Suppressor macrophage treated with lipopolysaccharide for 4 hours (primary cell): ENCODE data around the gene CCSER2.
A peak's percentile ranks its signal among the peaks of the same experiment; 100 is the strongest.
"Not testable (repeated sequence)": the region's sequence is repeated elsewhere in the genome, so short reads cannot be mapped to it uniquely, and the experiment has no call there.

ENCODE experiments used
- DNase-seq: peaks from one replicate; pipeline ENCODE4 v3.0.0-alpha.2; 2020

The CCSER2 gene

DNA sequence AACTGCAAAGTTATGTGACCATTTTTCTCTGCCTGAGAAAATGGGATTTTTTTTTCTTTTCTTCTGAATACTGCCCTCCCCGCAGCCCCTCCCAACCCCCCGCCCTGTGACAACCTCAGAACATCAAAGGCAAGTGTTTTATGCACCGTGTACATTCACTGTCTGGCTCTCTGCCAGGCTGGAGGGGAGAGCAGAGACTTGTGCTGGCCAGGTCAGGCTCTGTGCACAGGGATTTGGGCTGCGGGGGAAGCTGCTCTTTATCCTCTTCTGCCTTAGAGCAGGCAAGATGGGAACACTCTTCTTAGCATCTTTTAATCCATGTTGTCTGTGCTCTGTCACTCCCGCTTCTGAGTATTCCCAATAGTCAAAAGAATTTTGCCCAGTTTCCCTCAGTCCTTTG is 195.1 kb downstream of the CCSER2 start:
- no peak for DNase-seq

DNA sequence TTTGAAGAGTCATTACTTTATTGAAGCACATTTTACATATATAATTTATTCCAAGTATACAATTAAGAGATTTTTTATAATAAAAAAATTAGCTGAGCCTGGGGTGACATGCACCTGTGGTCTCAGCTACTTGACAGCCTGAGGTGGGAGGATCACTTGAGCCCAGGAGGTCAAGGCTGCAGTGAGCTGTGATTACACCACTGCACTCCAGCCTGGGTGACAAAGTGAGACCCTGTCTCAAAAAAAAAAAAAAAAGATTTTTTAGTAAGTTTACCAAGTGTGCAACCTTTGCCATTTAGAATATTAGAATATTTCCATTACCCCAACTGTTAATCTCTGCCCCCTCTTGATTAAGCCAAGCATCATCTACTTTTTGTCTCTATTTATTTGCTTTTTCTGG is 196.0 kb downstream of the CCSER2 start:
- DNase-seq = no peak

DNA sequence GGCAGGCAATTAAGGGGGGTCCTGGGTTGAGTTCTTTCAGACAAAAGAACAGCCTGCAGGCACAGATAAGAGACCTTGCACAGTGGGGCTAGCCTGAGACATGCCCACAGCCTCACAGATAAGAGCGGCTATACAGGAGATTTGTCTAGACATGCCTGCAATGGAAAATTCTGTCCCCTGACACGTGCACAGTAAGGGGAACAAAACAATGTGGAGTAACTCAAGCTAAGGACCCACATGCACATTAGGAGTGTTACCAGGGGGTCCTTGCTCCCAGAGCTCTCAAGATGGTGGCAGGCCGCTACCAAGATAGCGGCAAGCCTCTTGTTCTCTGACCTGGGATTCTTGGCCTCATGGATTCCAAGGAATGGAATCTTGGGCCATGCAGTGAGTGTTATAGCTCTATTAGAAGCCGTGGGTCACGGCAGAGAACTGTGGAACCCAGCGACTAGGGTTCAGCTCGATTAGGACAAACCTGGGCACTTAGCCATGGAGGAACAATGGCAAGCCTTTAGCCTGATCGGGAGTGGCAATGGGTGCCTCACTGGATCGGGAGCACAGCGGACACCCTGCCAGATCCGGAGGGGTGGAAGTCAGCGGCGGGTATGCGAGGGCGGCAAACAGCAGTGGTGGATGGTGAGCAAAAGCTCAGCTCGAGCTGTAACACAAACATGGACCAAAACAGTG is 196.9 kb downstream of the CCSER2 start:
- DNase-seq = no peak

DNA sequence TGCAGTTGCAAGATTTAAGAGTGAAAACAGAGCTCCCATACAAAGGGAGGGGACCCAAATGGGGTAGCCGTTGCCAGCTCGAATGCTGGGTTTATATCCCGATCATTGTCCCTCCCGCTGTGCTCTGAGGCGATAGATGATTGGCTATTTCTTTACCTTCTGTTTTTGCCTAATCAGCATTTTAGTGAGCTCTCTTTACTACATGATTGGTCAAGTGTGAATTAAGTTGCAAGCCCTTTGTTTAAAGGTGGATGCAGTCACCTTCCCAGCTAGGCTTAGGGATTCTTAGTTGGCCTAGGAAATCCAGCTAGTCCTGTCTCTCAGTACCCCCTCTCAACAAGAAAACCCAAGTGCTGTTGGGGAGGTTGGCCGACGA is 197.4 kb downstream of the CCSER2 start:
- DNase-seq = not testable (repeated sequence)

DNA sequence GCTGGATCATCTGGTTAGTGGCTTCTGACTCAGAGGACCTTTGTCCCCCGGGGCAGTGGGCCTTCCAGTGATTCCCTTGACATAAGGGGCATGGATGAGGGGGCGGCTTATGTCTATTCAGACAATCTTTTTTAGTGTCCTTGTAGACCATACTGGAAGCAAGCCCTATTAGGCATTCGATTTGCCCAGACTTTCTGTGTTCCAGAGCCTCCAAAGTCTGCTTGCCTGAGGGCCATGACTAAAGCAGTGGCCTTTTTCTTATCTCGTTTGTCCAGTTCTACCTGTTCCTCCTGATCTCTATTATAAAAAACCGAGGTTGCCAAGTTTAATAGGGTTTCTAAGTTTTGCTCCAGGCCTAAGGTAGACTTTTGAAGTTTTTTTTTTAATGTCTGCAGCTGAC is 199.0 kb downstream of the CCSER2 start:
- DNase-seq = not testable (repeated sequence)

DNA sequence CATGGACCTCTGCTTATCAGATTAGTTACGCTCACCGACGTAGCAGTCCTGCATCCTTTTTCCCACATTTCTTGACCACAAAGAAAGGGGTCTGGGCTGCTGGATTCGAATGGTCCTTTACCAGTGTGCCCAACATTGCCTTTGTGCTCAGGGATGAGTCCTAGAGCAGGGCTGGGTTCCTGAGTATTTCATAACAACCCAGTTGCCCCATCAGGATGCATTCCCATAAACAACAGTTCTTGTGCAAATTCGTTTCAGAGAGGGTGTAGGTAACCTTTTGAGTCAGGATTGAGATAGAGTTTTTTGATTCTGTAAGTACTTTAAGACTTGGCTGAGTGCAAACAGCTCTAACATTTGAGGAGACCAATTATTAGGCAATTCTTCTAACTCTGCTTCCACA is 200.1 kb downstream of the CCSER2 start:
- not testable (repeated sequence) for DNase-seq

DNA sequence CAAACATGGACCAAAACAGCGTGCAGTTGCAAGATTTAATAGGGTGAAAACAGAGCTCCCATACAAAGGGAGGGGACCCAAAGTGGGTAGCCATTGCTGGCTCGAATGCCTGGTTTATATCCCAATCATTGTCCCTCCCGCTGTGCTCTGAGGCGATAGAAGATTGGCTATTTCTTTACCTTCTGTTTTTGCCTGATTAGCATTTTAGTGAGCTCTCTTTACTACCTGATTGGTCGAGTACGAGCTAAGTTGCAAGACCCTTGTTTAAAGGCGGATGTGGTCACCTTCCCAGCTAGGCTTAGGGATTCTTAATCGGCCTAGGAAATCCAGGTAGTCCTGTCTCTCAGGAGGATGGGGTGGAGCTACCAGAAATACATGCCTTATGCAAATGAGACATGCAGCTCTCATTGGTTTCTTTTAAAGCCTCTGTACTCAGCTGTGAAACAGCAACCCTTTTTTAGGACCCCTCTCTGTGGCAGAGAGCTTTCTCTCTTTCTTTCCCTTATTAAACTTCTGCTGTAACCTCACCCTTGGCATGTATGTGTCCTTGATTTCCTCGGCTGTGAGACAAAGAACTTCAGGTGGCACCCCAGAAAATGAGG is 202.4 kb downstream of the CCSER2 start:
- DNase-seq = no peak

DNA sequence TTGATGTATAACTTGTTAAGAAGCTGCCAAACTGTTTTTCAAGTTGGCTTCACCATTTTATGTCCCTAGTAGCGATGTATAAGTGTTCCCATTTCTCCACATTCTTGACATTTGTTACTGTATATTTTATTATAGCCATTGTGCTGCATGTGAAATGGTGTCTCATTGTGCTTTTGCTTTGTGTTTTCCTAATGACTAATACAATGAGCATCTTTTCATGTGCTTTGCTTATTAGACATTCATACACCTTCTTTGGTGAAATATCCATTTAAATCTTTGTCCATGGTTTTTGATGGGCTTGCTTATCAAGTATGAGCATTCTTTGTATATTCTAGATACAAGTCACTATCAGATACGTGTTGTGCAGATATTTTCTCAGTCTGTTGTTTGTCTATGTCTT is 203.0 kb downstream of the CCSER2 start:
- no peak for DNase-seq

DNA sequence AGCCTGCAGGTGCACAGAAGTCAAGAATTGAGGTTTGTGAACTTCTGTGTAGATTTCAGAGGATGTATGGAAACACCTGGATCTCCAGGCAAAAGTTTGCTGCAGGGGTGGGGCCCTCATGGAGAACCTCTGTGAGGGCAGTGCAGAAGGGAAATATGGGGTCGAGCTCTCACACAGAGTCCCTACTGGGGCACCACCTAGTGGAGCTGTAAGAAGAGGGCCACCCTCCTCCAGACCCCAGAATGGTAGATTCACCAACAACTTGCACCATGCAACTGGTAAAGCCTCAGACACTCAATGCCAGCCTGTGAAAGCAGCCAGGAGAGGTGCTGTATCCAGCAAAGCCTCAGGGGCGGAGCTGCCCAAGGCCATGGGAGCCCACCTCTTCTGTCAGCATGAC is 205.8 kb downstream of the CCSER2 start:
- DNase-seq = no peak

DNA sequence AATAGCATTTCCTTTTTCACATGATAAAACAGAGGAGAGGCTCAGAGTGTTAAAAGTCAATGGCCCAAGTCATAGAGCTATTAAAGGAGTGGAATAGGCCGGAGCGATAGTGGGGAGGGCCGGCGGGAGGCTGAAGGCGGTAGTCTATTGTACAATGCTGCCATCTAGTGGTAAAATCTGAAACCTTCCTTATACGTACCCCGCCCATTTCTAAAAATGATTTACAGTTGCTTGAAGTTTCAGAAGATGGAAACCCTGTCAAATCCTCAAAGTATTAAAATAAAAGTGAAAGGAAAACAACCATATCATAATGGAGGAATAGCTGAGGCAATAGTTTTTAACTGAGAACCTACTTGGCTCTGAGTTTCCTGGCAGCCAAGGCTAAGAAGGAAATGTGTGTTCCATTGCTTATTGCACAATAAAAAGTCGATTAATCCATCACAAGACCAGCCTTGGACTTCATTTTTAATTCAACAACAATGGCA is 209.1 kb downstream of the CCSER2 start:
- DNase-seq = peak; percentile 83

DNA sequence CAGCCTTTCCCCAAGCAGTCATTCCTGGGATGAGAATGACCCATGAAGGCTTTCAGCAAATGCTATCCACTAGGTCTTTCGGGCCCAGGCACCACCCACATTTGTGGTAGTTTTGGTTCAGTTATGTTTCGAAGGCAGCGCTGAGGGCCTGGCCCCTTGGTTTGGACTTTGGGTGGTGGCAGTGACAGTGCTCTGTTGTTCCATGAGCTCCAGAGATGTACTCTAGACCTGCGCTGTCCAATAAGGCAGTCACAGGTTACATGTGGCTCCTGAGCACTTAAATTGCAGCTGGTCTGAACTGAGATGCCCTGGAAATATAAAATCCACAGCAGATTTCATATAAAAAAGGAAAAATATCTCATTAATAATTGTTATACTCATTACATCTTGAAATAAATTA is 209.6 kb downstream of the CCSER2 start:
- no peak for DNase-seq

DNA sequence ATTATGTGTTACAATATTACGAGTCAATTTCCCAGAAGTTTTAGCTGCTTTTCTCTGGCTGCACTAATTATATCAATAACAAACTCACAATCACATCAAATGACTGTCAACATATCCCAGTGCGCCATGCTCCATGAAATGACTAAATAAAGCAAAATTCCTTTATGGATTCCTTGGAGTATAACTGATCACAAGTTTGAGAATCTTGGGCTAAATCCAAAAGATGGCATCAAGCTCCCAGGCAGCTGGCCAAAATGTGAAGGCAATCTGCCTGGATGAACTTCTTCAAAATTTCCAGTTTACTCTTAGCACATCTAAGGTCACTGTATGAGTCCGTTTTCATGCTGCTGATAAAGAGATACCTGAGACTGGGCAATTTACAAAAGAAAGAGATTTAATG is 210.8 kb downstream of the CCSER2 start:
- DNase-seq = no peak

DNA sequence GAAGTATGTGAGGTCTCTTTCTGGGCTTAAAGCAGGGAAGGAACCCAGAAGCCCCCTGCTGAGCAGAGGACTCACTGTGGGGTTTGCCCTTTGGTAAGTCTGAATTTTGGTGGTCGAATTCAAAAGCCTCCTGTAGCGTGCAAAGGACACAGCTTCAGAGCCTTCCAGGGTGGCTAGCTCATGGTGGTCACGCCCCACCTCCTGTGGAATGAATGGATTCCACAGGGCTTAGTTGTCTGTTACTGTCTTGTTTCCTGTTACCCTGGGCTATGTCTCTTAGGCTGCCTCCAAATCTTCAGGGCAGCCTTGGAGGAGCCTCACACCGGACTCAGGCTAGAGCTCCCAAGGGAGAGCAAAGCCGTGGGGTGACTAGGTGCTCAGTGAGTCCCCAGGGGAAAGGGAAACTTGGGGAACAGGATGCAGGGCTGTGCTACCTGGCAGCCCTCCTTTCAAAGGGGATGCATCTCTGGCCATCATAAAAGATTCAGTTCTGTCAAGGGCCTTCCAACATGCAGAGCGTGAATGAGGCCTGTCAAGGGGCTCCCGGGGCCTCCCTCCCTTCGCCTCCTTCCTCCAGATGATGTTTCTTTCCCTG is 211.7 kb downstream of the CCSER2 start:
- DNase-seq = no peak

DNA sequence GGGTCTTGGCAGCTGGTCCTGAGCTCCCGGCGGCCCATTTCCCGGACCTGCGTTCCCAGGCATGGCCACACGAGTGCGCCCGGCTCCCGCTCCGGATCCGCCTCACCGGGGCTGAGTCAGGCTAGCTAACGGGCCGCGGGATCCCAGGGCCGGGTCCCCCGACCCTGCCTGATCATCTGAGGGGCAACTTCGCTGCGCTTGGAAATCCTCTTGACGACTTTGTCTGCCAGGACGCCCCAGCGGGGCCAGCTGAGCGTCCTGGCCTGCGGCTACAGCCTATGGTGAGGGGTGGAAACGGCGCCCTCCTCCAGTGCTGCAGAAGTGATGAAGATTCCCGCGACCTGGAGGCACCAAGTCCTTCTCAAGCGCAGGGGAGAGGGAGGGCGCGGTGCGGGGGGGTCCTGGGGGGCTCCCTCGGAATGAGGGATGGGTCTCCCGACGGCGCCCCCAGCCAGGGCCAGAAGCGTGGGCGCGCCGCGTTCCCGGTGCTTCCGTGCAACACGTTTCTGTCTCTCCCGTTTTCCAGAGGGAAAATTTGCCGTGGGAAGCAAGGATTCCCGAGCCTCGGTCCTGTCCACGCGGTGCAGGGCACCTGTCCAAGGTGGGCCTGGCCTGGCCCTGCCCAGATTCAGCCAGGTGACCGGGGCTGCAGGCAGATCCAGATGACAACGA is 212.4 kb downstream of the CCSER2 start:
- DNase-seq = peak; percentile 65

DNA sequence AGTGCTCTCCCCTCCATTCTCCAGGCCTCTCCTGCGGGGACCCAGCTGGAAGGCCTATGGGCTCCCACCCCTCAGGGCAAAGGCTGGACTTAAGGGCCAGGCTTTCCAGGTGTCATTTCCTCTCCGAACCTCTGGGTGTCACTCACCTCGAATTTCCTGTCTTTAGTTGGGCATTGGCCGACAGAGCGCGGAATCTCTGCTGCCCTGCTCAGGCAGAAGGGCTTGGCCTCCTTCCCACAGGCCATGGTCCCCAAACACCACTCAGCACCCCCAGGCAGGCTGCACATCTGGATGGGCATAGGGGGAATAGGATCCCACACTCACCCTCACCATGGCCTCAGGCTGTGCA is 212.9 kb downstream of the CCSER2 start:
- no peak for DNase-seq

DNA sequence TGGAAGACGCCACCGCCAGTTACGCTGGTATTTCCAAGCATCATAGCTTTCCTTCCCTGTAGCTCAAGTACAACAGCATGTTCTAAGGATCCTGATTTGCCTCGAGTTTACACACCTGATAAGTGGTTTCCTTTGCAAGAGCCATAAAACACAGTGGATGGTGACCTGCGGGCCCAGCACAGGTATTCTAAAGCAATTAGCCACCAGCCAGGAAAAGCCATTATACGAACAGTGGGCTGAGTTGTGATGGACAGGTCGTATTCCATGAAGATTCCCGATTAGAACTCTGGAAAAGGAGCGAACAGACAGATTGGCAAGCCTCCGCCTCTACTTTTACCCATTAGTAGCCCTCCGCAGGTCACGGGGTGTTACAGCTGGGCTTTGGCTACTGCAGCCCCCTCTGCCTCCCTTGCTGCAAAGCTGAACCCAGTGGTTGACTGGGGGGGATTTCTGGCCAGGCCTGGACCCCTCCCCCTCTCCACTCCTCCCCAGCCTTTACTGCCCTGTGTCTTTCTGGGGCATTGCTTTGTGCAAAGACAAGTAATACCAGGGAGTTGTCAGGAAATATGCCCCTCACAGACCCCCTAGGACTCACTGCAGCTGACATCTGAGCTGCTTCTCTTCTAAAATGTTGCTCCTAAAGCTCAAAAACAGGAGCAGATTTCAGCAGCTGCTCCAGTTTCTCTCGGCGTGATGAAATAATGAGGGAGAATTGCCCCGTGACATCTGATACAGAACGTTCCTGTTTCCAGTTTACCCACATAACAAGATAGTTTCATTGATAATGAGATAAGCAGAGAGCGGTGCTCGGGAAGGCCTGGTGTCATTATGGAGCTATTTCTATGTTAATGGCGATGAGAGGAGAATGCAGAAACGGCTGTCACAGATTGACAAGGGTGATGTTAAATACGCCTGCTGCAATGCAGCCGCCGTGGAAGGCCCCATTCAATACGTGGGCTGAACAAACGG is 214.4 kb downstream of the CCSER2 start:
- DNase-seq = no peak

DNA sequence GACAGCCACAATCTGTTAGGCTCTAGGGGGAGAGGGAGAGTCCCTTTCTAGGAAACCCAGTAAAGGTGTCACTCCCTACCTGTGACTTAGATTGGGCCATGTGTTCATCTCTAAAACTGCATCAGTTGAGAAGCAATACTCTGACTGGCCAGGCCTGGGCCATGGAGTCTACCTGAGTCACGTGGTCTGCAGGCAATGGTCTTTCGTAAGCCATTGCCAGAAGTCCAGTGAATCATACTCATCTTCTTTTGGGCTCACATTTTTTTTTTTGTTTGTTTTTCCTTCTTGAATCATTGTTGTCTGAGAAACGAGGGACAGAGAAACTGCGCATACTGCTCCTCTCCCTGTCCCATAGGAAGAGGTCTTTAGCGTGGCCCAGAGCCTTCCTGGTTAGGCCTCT is 215.6 kb downstream of the CCSER2 start:
- DNase-seq = no peak

DNA sequence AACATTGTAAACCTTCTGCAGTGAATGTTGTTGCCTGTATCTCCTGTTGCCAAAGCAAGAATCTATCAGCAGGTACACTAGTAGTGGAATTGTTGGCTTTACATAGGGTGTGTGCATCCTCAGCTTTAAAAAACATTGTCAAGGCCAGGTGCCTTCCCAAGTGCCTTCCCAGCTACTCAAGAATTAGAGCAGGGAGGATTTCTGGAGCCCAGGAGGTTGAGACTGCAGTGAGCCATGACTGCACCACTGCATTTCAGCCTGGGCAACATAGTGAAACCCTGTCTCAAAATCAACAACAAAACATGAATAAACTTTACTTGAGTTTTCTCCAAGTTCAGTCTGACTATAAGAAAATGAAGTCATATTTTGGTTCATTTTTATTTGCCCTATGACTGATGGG is 217.3 kb downstream of the CCSER2 start:
- no peak for DNase-seq

DNA sequence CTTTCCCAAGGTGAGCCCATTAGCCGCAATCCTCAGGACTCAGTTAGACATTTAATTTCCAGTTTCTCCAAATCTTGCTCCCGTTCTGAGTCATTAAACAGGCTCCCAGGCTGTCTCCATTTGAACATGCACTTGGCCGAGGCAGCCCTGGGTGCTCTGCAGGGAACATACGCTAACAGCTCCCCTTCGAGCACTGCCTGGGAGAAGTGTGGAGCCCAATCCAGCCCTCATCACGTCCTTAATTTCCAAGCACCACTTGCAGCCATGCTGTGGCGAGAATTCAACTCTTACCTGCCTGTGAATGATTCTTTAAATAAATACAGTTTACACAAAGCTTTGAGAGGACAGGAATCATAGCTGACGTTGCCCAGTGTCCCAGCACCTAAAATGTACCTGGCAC is 218.2 kb downstream of the CCSER2 start:
- no peak for DNase-seq

DNA sequence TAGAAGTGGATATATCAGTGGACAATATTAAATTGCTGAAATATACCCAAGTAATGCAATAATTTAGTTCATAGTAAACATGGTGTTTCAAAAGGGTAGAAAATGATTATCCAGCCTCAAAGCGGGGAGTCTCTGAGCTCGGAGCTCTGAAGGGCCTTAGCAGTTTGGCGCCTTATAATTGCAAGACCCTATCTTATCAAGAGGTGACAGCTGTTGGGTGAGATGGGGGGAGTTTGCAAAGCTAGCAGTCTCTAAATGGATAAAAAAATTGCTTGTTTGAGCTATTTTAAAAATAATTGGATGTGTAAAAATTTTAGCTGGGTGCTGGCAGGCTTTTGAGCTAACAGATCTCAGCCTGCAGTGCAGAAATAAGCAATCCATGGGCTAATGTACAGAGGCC is 219.2 kb downstream of the CCSER2 start:
- DNase-seq = no peak

DNA sequence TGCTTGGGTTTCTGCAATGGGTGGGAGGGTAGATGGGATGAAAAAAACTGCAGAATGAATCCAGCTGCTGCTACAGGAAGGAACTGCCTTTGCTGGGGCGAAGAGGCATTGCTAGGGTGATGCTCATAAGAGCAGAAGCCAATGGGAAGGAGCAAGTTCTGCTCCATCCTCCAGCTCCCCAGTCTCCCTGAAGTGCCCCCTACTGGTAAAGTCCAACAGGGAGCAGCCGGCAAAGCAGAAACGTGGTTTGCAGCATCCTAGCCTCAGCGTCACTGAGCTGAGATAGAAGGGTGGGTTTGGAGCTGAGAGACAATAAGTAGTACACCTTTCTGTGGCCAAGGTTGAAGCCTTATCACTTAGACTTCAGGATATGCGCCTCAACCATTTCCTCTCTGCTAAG is 220.5 kb downstream of the CCSER2 start:
- DNase-seq = peak; percentile 15

DNA sequence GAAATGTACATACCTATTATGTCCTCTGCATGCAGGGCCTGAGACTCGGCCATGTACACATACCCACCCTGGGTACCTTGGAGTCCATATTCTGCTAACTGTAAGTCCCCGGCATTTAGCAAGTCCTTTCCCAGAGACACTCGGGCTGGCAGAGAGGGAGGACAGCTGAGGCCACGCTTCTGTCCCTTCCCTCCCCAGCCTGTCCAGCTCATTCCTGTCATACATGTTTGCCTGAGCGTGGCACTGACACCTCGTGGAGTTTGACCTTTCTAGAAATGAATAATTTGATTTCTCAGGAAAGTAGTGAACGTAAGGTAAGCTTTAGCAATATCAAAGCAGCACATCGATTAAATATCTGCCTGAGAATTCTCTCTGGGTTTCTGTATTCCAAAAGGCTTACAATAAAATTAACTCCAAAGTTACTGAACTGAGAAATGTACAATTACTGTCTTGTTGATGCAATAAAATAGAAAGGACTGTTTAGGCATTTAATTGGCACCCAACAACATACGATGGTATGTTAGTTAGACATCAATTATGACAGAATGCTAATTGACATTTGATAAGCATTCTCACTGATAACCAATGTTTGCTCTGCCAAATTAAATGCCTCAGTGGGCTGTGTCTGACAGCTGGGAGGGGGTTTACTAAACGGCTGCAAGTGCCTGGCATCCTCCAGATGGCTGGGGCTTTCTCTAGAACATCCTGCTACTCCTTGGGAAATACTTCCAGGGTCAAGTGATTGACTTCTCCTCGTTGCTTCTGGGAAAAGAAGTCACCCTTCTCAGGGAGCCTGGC is 221.2 kb downstream of the CCSER2 start:
- DNase-seq = no peak
